ENCODE data around the gene LYST.

LYST gene

DNA sequence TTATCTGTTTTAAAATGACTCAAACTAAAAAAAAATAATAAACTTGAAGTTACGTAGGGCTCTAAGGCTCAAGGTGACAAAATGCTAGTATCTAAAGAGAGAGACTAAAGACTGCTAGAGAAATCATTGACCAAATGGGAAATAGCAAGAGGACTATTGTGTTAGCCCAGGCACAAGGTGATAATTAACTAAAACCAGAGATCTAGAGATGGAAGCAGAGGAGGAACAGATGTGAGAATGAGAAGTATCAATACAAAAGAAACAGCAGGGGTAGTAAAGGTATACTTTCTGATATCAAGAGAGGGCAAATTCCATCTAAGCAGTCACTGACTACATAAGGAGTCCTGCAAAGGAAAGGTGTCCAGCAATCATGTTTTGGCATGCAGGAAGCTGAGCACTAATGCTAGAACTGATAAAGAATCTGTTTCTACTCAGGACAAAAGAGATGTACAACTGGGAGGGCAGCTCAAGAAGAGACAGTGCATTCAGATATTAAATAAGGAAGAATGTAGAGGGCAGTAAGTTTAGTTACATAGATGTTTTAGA, 116.9 kb downstream of the LYST start:
- DNase-seq, result no peak

DNA sequence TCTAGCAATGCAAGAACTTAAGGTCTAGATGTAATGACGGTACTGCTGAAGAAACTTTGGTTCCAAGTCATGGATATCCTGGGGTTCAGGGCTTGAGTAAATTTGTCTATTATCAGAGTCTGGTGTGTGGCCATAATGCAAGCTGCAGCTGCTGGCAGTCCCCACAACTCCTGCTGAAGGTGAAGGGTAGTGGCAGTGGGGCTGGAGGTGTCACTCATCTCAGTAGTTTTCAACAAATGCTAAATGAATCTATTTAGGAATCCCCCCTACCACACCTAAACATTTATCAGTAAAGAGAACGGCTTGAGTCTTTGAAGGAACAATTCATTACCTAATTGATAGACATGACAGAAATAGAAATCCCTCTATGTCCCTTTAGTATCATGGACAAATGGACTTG, 118.0 kb downstream of the LYST start:
- DNase-seq, result no peak

DNA sequence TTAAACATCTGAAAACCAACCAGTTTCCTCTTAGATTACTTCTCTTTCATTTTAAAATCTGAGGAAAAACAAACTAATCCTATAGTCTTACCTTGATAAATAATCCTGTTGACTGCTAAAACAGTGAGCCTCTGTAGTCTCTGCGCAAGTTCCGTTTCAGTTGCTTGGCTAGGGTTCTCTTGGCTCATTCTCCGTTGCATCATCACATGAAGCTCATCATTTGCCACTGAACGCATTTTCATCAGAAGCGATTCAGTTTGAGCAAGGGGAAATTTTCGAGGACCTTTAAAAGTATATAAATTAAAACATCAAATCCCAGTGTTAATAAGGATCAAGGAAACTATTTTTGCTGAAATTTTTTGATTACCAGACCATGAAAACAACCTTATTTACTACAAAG, 120.5 kb downstream of the LYST start:
- no peak for DNase-seq

DNA sequence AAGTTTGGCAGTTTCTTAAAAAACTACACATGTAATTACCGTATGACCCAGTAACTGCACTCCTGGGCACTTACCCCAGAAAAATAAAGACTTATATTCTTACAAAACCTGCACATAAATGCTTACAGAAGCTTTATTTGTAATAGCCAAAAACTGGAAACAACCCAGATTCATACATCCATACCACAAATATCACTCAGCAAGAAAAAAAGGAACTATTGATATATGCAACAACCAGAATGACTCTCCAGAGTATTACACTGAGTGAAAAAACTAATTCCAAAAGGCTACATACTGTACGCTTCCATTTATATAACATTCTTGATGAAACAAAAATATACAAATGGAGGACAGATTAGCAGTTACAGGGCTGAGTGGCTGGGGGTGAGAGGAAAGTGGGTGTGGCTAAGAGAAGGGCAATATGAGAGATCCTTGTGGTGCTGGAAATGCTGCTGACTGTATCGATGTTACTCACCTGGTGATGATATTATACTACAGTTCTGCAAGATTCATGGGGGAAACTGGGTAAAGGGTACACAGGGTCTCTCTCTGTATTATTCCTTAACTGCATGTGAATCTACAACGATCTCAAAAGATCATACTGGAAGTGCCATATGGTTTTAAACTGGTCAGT, 121.1 kb downstream of the LYST start:
- no peak for DNase-seq

- DNase-seq, result no peak
Measured at GRCh38 chr1:235742914-235743599, 123.6 kb downstream of the LYST start.

DNA sequence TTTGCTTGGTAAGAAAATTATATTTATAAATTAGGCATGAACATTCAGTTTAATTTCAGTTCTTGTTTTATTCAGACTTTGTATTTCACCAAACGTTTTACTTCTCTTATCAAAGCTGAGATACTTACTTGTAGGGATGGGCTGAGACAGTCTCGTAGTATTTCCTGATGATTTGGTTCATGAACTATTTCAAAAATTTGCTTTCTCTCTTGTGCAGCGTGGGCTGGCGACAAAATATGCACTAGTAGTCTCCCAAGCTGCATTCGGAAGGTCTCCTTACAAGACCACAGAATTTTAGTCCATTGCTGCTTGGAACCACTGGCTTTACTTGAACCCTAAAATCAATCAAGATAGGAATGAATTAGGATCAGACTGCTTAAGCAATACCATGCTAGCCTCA, 125.4 kb downstream of the LYST start:
- no peak for DNase-seq

- no peak for DNase-seq
Measured at GRCh38 chr1:235739631-235740030, 127.1 kb downstream of the LYST start.

- DNase-seq, result no peak
Measured at GRCh38 chr1:235739124-235739523, 127.6 kb downstream of the LYST start.

GRCh38 chr1:235737751-235738150, 129.0 kb downstream of the LYST start:
- no peak for DNase-seq

- no peak for DNase-seq
Measured at GRCh38 chr1:235736263-235736662, 130.4 kb downstream of the LYST start.

- no peak for DNase-seq
Measured at GRCh38 chr1:235735621-235736020, 131.1 kb downstream of the LYST start.

GRCh38 chr1:235734335-235734734, 132.4 kb downstream of the LYST start:
- no peak for DNase-seq

- no peak for DNase-seq
Measured at GRCh38 chr1:235730007-235730406, 136.7 kb downstream of the LYST start.

DNA sequence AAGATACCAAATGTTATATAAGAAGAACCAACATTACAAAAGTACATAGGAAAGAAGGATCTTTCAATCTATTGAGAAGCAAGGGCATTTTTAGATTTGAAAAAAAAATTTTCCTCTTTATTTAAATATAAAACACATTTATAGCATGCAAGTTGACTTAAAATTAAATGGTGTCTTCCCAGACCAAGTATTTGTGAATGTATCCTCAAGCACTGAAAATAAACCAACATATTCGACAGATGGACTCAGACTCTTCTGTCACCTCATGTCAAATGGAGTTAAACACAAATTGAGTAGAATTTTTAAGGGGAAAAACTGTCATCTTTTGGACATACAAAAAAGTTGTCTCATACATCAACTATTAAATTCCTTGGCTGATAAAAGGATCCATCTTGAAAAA, 140.1 kb downstream of the LYST start:
- DNase-seq, result no peak

GRCh38 chr1:235725434-235725833, 141.3 kb downstream of the LYST start:
- no peak for DNase-seq

DNA sequence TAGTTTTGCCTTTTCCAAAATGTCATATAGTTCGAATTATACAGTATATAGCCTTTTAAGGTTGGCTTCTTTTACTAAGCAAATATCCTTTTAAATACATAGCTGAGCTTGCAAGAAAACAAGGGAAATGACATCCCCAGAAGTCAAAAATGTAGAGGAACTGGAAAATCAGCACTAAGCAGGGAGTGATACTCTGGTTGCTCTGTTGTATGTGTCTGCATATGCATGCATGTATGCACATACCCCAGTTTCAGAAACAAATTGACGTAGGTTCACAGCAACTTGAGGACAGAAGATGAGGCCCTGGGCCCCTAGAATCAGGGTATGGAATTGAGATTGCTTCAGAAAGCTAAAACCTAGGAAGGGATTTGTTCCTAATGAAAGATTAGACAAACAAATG, 142.0 kb downstream of the LYST start:
- no peak for DNase-seq

DNA sequence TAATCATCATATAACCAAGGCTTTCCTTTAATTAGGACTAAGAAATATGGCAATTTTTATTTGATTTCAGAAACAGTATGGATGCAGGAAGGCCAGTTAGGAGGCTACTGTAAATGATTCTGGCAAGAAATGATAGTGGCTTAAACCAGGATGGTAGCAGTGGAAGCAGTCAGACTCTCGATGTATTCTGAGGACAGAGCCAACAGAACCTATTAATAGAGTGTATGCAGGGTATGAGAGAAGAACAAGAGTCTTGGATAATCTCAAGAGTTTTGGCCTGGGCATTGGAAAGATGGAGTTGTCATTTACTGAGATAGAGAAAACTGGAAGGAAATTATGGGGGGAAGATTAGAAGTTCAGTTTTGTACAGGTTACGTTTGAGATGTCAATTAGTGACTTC, 143.8 kb downstream of the LYST start:
- no peak for DNase-seq

DNA sequence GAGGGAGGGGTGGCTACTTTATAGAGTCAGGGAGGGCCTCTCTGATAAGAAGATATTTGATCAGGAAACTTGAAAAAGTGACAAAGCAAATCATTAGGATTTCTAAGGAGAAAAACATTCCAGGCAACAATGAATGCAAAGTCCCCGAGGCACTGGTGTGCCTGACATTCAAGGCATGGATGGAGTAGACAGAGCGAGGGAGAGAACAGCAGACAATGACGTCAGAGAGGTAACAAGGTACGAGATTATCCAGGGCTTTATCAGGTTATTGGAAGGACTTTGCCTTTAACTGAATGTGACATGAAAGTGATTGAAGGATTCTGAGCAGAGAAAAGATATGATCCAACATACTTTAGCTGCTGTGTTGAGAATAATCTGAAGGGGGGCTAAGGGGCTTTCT, 144.7 kb downstream of the LYST start:
- no peak for DNase-seq

- DNase-seq, result no peak
Measured at GRCh38 chr1:235720544-235720943, 146.2 kb downstream of the LYST start.

- peak; percentile 65 for DNase-seq
Measured at GRCh38 chr1:235714205-235714897, 152.4 kb downstream of the LYST start.

DNA sequence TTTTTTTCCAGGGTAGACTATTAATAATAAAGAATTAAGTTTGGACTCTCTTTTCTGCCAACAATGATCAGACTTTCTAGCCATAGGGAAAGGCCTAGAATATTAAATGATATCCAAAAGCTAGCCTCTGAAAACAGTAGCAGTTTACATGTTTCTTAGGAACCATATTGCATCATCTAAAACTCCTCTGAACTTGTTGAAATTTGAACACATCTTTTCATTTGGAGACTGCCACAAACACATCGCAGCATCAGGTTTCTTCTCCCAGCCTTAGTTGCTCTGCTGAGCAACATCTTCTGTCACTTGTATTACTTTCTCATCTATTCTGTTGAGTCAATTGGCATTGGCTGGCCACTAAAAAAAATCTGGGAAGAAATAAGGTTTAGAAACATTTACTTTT, 153.9 kb downstream of the LYST start:
- DNase-seq, result no peak

DNA sequence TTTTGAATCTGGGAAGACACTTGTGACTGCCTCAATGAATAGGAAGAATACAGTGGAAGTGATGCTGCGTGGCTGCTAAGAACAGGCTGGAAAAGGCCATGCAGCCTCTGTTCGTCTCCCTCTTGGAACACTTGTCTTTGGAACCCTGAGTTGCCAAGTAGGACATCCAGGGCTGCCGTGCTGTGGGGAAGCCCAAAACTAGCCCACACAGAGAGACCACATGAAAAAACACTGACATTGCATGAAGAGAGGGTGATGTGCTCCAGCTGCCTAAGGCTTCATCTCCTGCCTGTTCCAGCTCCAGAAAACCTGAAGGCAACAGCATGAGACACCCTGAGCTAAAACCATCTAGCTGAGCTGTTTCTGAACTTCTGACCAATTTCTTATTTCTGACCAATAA, 156.0 kb downstream of the LYST start:
- no peak for DNase-seq

DNA sequence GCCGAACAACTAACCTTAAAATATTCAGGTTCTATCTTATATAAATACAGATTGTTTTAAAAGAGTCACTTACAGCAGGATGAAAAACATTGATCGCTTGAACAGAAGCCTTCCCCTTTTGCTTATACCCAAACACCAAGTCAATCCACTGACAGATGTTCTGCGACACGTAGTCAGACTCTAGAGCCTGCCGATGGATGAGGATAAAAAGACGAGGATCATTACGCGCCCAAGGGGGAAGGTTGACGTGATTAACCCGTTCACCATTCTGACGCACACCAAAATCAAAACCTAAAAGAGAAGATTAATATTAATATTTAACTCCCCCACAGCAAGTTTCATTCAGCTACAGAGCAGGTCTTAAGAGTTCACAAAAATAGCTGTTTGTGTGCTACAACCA, 157.7 kb downstream of the LYST start:
- DNase-seq, result no peak

DNA sequence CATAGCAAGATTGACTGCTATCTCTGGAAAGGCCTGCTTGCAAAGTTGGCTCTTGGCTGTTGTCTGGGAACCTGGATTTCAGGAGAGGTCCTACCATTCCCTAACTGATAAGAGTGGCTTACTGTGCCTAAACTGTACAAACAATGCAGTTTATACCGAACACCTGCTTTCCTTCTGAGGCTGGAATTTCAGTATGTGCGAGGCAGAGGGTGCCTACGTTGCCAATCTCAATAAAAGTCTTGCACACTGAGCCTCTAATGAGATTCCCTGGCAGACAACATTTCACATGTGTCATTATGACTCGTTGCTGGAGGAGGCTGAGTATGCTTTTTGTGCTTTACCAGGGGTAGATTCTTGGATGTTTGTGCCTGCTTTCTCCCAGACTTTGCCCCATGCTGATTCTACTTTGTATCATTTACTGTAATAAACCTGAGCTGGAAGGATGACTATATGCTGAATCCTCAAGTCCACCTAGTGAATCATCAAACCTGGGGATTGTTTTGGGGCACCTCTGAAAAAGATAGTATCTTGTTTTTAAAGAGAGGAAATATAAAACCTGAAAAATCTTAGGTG, 158.2 kb downstream of the LYST start:
- DNase-seq, result no peak

All from COR-L47 (cell line).